ENCODE results near the gene ZFYVE26. TPM values are rescaled to one million over a fixed set of nuclear protein-coding genes. Genes with fewer than 3 reads are reported as not detected.

Gene ZFYVE26
- total RNA-seq, 1 experiment from 2014 or later: 13.2 TPM

DNA sequence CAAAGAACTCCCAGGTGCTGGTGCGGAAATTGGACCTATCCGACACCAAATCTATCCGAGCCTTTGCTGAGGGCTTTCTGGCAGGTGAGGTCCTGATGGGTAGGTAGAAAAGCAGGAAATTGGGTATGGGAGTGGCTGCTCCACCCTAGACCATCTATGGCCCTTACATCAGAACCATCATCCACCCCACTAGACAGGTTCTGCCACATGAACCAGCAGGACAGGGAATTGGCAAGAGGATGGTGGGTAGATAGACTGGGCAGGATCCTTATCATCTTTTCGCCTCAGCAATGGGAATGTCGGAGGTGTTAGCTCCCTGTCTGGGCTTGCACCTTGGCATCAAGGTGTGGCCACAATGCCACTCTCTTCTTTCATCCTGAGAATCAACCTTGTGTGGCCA, 91.2 kb downstream of the ZFYVE26 start:
- Histone ChIP-seq H3K9me3 (ENCODE audit: control insufficient read depth in 1 of 2, insufficient read depth in 1 of 2, low read depth in 1 of 2, low read length in 2 of 2) (no peaks in the 10 kb centered on the region), H3K27me3 (ENCODE audit: insufficient read depth, low read length) (peaks cover 6% of the 10 kb centered on the region; the same call in 1 of the 2 replicates), H3K79me2 (ENCODE audit: insufficient read depth, low read length) (no peaks in the 10 kb centered on the region), H3K9me2 (ENCODE audit: insufficient read depth) (no peaks in the 10 kb centered on the region), H3K4me2 (ENCODE audit: low read length) (no peak overlapping the region), H3K4me3 (replicated peaks in 1 of 2; ENCODE audit: low read depth in 1 of 2, low read length in 2 of 2) (no peak overlapping the region), H4K20me1 (ENCODE audit: insufficient read depth) (no peaks in the 10 kb centered on the region), H3K27ac (ENCODE audit: low read depth, low read length) (no peak overlapping the region), H2AFZ (ENCODE audit: low read depth, low read length, poor library complexity, severe bottlenecking) (no peak overlapping the region), H3K9ac (ENCODE audit: low read length) (no peak overlapping the region), H3K36me3 (ENCODE audit: control insufficient read depth in 1 of 2, insufficient read depth in 2 of 2, low read length in 2 of 2) (no peaks in the 10 kb centered on the region), H3K4me1 (ENCODE audit: control insufficient read depth in 1 of 2, insufficient read depth in 2 of 2, low read length in 2 of 2) (no peaks in the 10 kb centered on the region)
- RAD21 ChIA-PET (ENCODE audit: low non-redundant PET in 1 of 2, low total read pairs in 2 of 2, uncharacterized antibody in 2 of 2, unreplicated experiment in 2 of 2): no interaction called here
- intact Hi-C loops (cut with micrococcal nuclease): no loop called here
- POLR2A ChIA-PET: no interaction called here
- CTCF ChIA-PET: no interaction called here
- ATAC-seq (no peak), DNase-seq (ENCODE audit: low read depth, low spot score) (no peak)
- TF ChIP-seq JUND (IDR thresholded peaks at IDR 0.05) (no peak), EGR1 (IDR thresholded peaks at IDR 0.05; ENCODE audit: low read depth) (no peak), POLR2AphosphoS5 (IDR thresholded peaks at IDR 0.05; ENCODE audit: low read depth, low read length) (no peak)
- BruUV-seq (replicated peaks): no TSS peak

DNA sequence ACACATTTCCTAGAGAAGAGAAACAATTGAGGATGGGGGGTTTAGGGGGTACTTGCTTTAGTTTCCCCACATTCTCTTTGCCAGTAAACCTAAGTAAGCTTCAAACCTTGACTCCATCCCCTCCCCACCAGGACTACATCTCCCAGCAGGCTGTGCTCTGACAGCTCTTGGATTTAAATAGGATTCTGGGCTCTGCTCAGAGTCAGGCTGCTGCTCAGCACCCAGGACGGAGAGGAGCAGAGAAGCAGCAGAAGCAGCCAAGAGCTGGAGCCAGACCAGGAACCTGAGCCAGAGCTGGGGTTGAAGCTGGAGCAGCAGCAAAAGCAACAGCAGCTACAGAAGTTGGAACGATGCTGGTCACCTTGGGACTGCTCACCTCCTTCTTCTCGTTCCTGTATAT, 94.1 kb downstream of the ZFYVE26 start:
- CTCF ChIA-PET: interaction anchor here (1.1 kb wide), 1 partner anchor 18 kb away, joined by 3 read pairs; no protein-coding TSS in a partner anchor
- Histone ChIP-seq H3K4me2 (ENCODE audit: low read length) (no peak overlapping the region), H3K9ac (ENCODE audit: low read length) (no peak overlapping the region), H3K4me1 (ENCODE audit: control insufficient read depth in 1 of 2, insufficient read depth in 2 of 2, low read length in 2 of 2) (no peaks in the 10 kb centered on the region), H3K27ac (ENCODE audit: low read depth, low read length) (no peak overlapping the region), H3K4me3 (replicated peaks in 1 of 2; ENCODE audit: low read depth in 1 of 2, low read length in 2 of 2) (no peak overlapping the region), H3K27me3 (ENCODE audit: insufficient read depth, low read length) (peaks cover 6% of the 10 kb centered on the region; the same call in 1 of the 2 replicates), H3K79me2 (ENCODE audit: insufficient read depth, low read length) (no peaks in the 10 kb centered on the region), H3K9me3 (ENCODE audit: control insufficient read depth in 1 of 2, insufficient read depth in 1 of 2, low read depth in 1 of 2, low read length in 2 of 2) (no peaks in the 10 kb centered on the region), H4K20me1 (ENCODE audit: insufficient read depth) (no peaks in the 10 kb centered on the region), H3K36me3 (ENCODE audit: control insufficient read depth in 1 of 2, insufficient read depth in 2 of 2, low read length in 2 of 2) (no peaks in the 10 kb centered on the region), H2AFZ (ENCODE audit: low read depth, low read length, poor library complexity, severe bottlenecking) (no peak overlapping the region), H3K9me2 (ENCODE audit: insufficient read depth) (no peaks in the 10 kb centered on the region)
- intact Hi-C loops (cut with micrococcal nuclease): no loop called here
- no TSS peak for BruUV-seq (replicated peaks)
- POLR2A ChIA-PET: no interaction called here
- DNase-seq (ENCODE audit: low read depth, low spot score) (no peak), ATAC-seq (no peak)
- RAD21 ChIA-PET (ENCODE audit: low non-redundant PET in 1 of 2, low total read pairs in 2 of 2, uncharacterized antibody in 2 of 2, unreplicated experiment in 2 of 2): no interaction called here
- TF ChIP-seq RAD21 (IDR thresholded peaks at IDR 0.05; ENCODE audit: low read depth): no peak
- TF ChIP-seq, protein P1, sequence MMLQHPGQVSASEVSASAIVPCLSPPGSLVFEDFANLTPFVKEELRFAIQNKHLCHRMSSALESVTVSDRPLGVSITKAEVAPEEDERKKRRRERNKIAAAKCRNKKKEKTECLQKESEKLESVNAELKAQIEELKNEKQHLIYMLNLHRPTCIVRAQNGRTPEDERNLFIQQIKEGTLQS (IDR thresholded peaks at IDR 0.05): no peak
- TF ChIP-seq, protein P2, sequence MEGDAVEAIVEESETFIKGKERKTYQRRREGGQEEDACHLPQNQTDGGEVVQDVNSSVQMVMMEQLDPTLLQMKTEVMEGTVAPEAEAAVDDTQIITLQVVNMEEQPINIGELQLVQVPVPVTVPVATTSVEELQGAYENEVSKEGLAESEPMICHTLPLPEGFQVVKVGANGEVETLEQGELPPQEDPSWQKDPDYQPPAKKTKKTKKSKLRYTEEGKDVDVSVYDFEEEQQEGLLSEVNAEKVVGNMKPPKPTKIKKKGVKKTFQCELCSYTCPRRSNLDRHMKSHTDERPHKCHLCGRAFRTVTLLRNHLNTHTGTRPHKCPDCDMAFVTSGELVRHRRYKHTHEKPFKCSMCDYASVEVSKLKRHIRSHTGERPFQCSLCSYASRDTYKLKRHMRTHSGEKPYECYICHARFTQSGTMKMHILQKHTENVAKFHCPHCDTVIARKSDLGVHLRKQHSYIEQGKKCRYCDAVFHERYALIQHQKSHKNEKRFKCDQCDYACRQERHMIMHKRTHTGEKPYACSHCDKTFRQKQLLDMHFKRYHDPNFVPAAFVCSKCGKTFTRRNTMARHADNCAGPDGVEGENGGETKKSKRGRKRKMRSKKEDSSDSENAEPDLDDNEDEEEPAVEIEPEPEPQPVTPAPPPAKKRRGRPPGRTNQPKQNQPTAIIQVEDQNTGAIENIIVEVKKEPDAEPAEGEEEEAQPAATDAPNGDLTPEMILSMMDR (IDR thresholded peaks at IDR 0.05 in 2 of 3, conservative IDR thresholded peaks at IDR 0.05 in 1 of 3; ENCODE audit: borderline replicate concordance in 1 of 3, insufficient read depth in 1 of 3, low read depth in 2 of 3, low read length in 2 of 3): no peak
- TF ChIP-seq EGR1 (IDR thresholded peaks at IDR 0.05; ENCODE audit: low read depth): no peak
- no peak for TF ChIP-seq SIN3A (IDR thresholded peaks at IDR 0.05; ENCODE audit: low read depth)
- no peak for TF ChIP-seq CEBPB (IDR thresholded peaks at IDR 0.05; ENCODE audit: low read depth)
- no peak for TF ChIP-seq TCF7L2 (IDR thresholded peaks at IDR 0.05; ENCODE audit: borderline replicate concordance, extremely low read depth, insufficient read depth, insufficient read length)
